HEK293 (cell line): ENCODE data around the gene INO80.

Experiments
- CTCF ChIA-PET: fragments of 350-600 bp; formaldehyde crosslinking; extraction: SDS; loops from one replicate; lab custom pipeline; 2021; ENCODE audit warnings: antibody characterized with exemption; lab: Yijun Ruan, JAX
- POLR2A ChIA-PET: fragments of 300-600 bp; formaldehyde crosslinking; extraction: SDS; loops from one replicate; lab custom pipeline; 2020; ENCODE audit warnings: antibody characterized with exemption, inconsistent platforms; lab: Yijun Ruan, JAX
- H3K27ac ChIP-seq: fragments of 200-500 bp; sonication (Bioruptor generic); 2 replicates; pipeline ENCODE4 v1.5.1; 2014; ENCODE audit warnings: low read depth, low read length, control low read depth, inconsistent platforms; ENCODE audit errors: extremely low read depth
- H3K36me3 ChIP-seq, 2 experiments: fragments of 200-500 bp in 1 of 2; sonication (Bioruptor generic) in 1 of 2; 1 replicate in 1 of 2; 2 replicates in 1 of 2; pipeline ENCODE4 v1.5.1; 2014 to 2017; ENCODE audit warnings: inconsistent platforms in 2 of 2, low read length in 2 of 2; ENCODE audit not compliant: control insufficient read depth in 2 of 2, insufficient read depth in 1 of 2
- H3K4me1 ChIP-seq: fragments of 200-500 bp; sonication (Bioruptor generic); 2 replicates; pipeline ENCODE4 v1.5.1; 2014; ENCODE audit warnings: mild to moderate bottlenecking, low read length, inconsistent platforms; ENCODE audit not compliant: control insufficient read depth, insufficient read depth
- H3K4me3 ChIP-seq: 2 replicates; pipeline ENCODE4 v1.5.1; 2011; ENCODE audit warnings: low read depth, mild to moderate bottlenecking, control low read depth, low read length, moderate library complexity
- H3K9me3 ChIP-seq: fragments of 200-500 bp; sonication (Bioruptor generic); 2 replicates; pipeline ENCODE4 v1.5.1; 2014; ENCODE audit warnings: low read depth, low read length, inconsistent platforms; ENCODE audit not compliant: control insufficient read depth, insufficient read depth
- MYNN ChIP-seq: fragments of 450-650 bp; formaldehyde crosslinking; IDR thresholded peaks from 2 replicates; pipeline ENCODE4 v1.5.1; 2016; ENCODE audit warnings: missing biosample characterization, missing genetic modification characterization, borderline replicate concordance
- RBAK ChIP-seq: fragments of 450-650 bp; formaldehyde crosslinking; IDR thresholded peaks from 2 replicates; pipeline ENCODE4 v1.5.1; 2016; ENCODE audit warnings: missing biosample characterization, missing genetic modification characterization
- SCRT1 ChIP-seq: fragments of 450-650 bp; formaldehyde crosslinking; IDR thresholded peaks from 2 replicates; pipeline ENCODE4 v1.5.1; 2016; ENCODE audit warnings: missing biosample characterization, missing genetic modification characterization, borderline replicate concordance
- SETDB1 ChIP-seq: IDR thresholded peaks from one replicate; pipeline ENCODE4 v1.6.1; 2017; ENCODE audit warnings: mild to moderate bottlenecking, low read length, moderate library complexity, mixed read lengths; ENCODE audit not compliant: insufficient read length
- TCF7L2 ChIP-seq: IDR thresholded peaks from 2 replicates; pipeline ENCODE4 v1.6.1; 2011; ENCODE audit warnings: low read depth, mild to moderate bottlenecking, inconsistent platforms, low read length, moderate library complexity, borderline replicate concordance
- TSHZ1 ChIP-seq: fragments of 450-650 bp; formaldehyde crosslinking; IDR thresholded peaks from 2 replicates; pipeline ENCODE4 v1.5.1; 2016; ENCODE audit warnings: missing biosample characterization, missing genetic modification characterization, borderline replicate concordance
- ZBTB20 ChIP-seq: fragments of 450-650 bp; formaldehyde crosslinking; IDR thresholded peaks from 2 replicates; pipeline ENCODE4 v1.5.1; 2016; ENCODE audit warnings: missing biosample characterization, missing genetic modification characterization
- ZBTB6 ChIP-seq: fragments of 450-650 bp; formaldehyde crosslinking; IDR thresholded peaks from 2 replicates; pipeline ENCODE4 v1.5.1; 2017; ENCODE audit warnings: missing biosample characterization, missing genetic modification characterization
- ZNF155 ChIP-seq: fragments of 450-650 bp; formaldehyde crosslinking; IDR thresholded peaks from 2 replicates; pipeline ENCODE4 v1.5.1; 2016; ENCODE audit warnings: missing biosample characterization, missing genetic modification characterization
- ZNF350 ChIP-seq: fragments of 450-650 bp; formaldehyde crosslinking; IDR thresholded peaks from 2 replicates; pipeline ENCODE4 v1.5.0; 2017; ENCODE audit warnings: missing biosample characterization, mild to moderate bottlenecking, missing genetic modification characterization
- ZNF366 ChIP-seq: fragments of 450-650 bp; formaldehyde crosslinking; conservative IDR thresholded peaks from 2 replicates; pipeline ENCODE4 v1.5.1; 2016; ENCODE audit warnings: missing biosample characterization, missing genetic modification characterization
- ZNF37A ChIP-seq: fragments of 450-650 bp; IDR thresholded peaks from 2 replicates; pipeline ENCODE4 v1.5.1; 2018; ENCODE audit warnings: missing biosample characterization, missing genetic modification characterization
- ZNF394 ChIP-seq: fragments of 450-650 bp; formaldehyde crosslinking; IDR thresholded peaks from 2 replicates; pipeline ENCODE4 v1.5.1; 2016; ENCODE audit warnings: missing biosample characterization, missing genetic modification characterization, mild to moderate bottlenecking, moderate library complexity, borderline replicate concordance
- ZNF561 ChIP-seq: fragments of 450-650 bp; IDR thresholded peaks from 2 replicates; pipeline ENCODE4 v1.5.1; 2018; ENCODE audit warnings: missing biosample characterization, missing genetic modification characterization, borderline replicate concordance
- ZNF621 ChIP-seq: fragments of 450-650 bp; formaldehyde crosslinking; IDR thresholded peaks from 2 replicates; pipeline ENCODE4 v1.5.1; 2017; ENCODE audit warnings: missing biosample characterization, missing genetic modification characterization
- ZNF624 ChIP-seq: fragments of 450-650 bp; formaldehyde crosslinking; IDR thresholded peaks from 2 replicates; pipeline ENCODE4 v1.5.1; 2017; ENCODE audit warnings: missing biosample characterization, missing genetic modification characterization
- ZNF701 ChIP-seq: fragments of 450-650 bp; formaldehyde crosslinking; IDR thresholded peaks from 2 replicates; pipeline ENCODE4 v1.5.1; 2016; ENCODE audit warnings: missing biosample characterization, missing genetic modification characterization
- TF ChIP-seq, protein P1 (sequence below): fragments of 450-650 bp; formaldehyde crosslinking; IDR thresholded peaks from 2 replicates; pipeline ENCODE4 v1.5.1; 2016; ENCODE audit warnings: missing biosample characterization, missing genetic modification characterization

Gene INO80

DNA sequence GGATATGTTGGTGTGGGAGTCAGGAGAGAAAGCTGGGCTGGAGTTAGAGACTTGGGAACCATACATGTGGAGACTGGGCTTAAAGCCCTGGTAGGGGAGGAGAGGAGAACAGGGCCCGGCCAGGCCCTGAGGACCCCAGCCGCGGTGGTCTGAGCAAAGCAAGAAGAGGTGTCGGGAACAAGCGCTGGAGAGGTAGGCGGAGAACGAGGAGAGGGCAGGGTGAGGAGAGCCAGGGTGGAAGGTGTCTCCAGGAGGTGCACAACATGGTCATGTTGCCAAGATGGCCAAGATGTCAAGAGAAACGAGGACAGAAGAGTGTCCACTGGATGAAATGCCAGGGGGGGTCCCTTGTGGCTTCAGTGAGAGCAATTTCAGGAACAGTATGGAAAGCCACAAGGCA lies 157.4 kb downstream of the INO80 start:
- Histone ChIP-seq H3K4me3 (no peak overlapping the region), H3K27ac (no peak overlapping the region), H3K4me1 (peaks cover 5% of the 10 kb centered on the region; the same call in 1 of the 2 replicates)
- TF ChIP-seq TCF7L2: no peak
- TF ChIP-seq TSHZ1 (tag by site-specific recombination): no peak
- no peak for TF ChIP-seq SCRT1
- TF ChIP-seq ZBTB20 (tag by site-specific recombination): 0 out of 2 replicates have a peak, but pooled peaks have one; percentile 2
- no peak for TF ChIP-seq ZNF155 (tag by site-specific recombination)
- TF ChIP-seq, all 188 proteins: peak for 1
- ChIA-PET CTCF (interaction anchor here (0.7 kb wide), 1 partner anchor 28 kb away, joined by 3 read pairs; no protein-coding TSS in a partner anchor), POLR2A (interaction anchor here (0.8 to 1.4 kb wide), 2 partner anchors 18 to 30 kb away, joined by 3 to 6 read pairs; partner anchors contain the start of gene DLL4)
- no peaks in the 10 kb centered on the region for H3K9me3 ChIP-seq
- peaks cover 0 to 6% of the 10 kb centered on the region in 2 experiments; a peak in 1 of 3 replicates for H3K36me3 ChIP-seq

- Histone ChIP-seq H3K36me3 (peaks cover 0 to 6% of the 10 kb centered on the region in 2 experiments; a peak in 1 of 3 replicates), H3K9me3 (no peaks in the 10 kb centered on the region), H3K4me1 (peaks cover 5% of the 10 kb centered on the region; the same call in 1 of the 2 replicates), H3K4me3 (no peak overlapping the region)
- ChIA-PET POLR2A (interaction anchor here (0.8 to 1.4 kb wide), 3 partner anchors 10 to 30 kb away, joined by 3 to 6 read pairs (median 3); partner anchors contain the start of gene DLL4), CTCF (interaction anchor here (0.7 kb wide), 1 partner anchor 28 kb away, joined by 3 read pairs; no protein-coding TSS in a partner anchor)
- TF ChIP-seq ZNF37A (no peak), ZNF366 (tag by site-specific recombination) (no peak), ZNF624 (tag by site-specific recombination) (no peak), RBAK (tag by site-specific recombination) (no peak), ZNF350 (no peak), SETDB1 (no peak), MYNN (no peak), ZBTB6 (tag by site-specific recombination) (no peak), ZNF701 (no peak), ZNF561 (tag by site-specific recombination) (no peak), ZNF621 (tag by site-specific recombination) (no peak), ZNF394 (tag by site-specific recombination) (no peak)
- TF ChIP-seq, protein P1, sequence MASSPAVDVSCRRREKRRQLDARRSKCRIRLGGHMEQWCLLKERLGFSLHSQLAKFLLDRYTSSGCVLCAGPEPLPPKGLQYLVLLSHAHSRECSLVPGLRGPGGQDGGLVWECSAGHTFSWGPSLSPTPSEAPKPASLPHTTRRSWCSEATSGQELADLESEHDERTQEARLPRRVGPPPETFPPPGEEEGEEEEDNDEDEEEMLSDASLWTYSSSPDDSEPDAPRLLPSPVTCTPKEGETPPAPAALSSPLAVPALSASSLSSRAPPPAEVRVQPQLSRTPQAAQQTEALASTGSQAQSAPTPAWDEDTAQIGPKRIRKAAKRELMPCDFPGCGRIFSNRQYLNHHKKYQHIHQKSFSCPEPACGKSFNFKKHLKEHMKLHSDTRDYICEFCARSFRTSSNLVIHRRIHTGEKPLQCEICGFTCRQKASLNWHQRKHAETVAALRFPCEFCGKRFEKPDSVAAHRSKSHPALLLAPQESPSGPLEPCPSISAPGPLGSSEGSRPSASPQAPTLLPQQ (tag by site-specific recombination): no peak
- TF ChIP-seq, all 188 proteins: peak for 0
- H3K27ac ChIP-seq: no peak overlapping the region
These were observed 157.9 kb downstream of the INO80 start for GRCh38 chr15:40958146-40958545.
